Adrenal gland (tissue), 12 donors: ENCODE data around the gene HSPA12B. TPM values are rescaled to one million over a fixed set of nuclear protein-coding genes. Genes with fewer than 3 reads are reported as not detected.

Experiments
- DNase-seq, 7 donors: peaks; one replicate each; pipeline ENCODE4 v3.0.0-alpha.2; 2019 to 2020
- H3K27ac ChIP-seq, 5 donors: fragments of 200-600 bp; sonication (generic) in 4 of 5; 1 replicate in 3 of 5; 2 replicates in 2 of 5; pipeline versions ENCODE4 v1.5.1 to v1.8.0; 2016 to 2020; ENCODE audit warnings: mild to moderate bottlenecking in 1 of 5
- H3K27me3 ChIP-seq: fragments of 200-600 bp; 2 replicates; pipeline ENCODE4 v1.8.0; 2021
- H3K36me3 ChIP-seq, 2 donors: fragments of 200-600 bp; replicated peaks in 1 of 2; 1 replicate in 1 of 2; 2 replicates in 1 of 2; pipeline versions ENCODE4 v1.5.1 to v1.8.0; 2018 to 2022
- H3K4me1 ChIP-seq, 2 donors: fragments of 200-600 bp; replicated peaks in 1 of 2; 1 replicate in 1 of 2; 2 replicates in 1 of 2; pipeline versions ENCODE4 v1.5.1 to v1.8.0; 2018 to 2021
- H3K4me3 ChIP-seq, 4 donors: fragments of 200-600 bp; sonication (generic) in 3 of 4; one replicate each; pipeline ENCODE4 v1.5.1; 2016 to 2018
- H3K9me3 ChIP-seq, 3 donors: fragments of 200-600 bp; sonication (generic) in 1 of 3; replicated peaks in 1 of 3; 1 replicate in 2 of 3; 2 replicates in 1 of 3; pipeline versions ENCODE4 v1.5.1 to v1.8.0; 2016 to 2021
- CTCF ChIP-seq, 6 experiments: fragments of 450-650 bp in 4 of 6; fragments of 200-600 bp in 2 of 6; sonication (generic) in 1 of 6; IDR thresholded peaks; 1 replicate in 5 of 6; 2 replicates in 1 of 6; pipeline versions ENCODE4 v1.5.1 to v1.8.0; 2016 to 2021; ENCODE audit warnings: antibody characterized with exemption in 6 of 6, mild to moderate bottlenecking in 2 of 6, moderate library complexity in 1 of 6
- POLR2A ChIP-seq, 2 donors: fragments of 450-650 bp; IDR thresholded peaks; one replicate each; pipeline ENCODE4 v1.6.1; 2017; ENCODE audit warnings: antibody characterized with exemption in 2 of 2, mild to moderate bottlenecking in 2 of 2, moderate library complexity in 1 of 2
- WGBS, 4 donors: extraction: QIAGEN DNeasy Blood & Tissue Kit in 2 of 4; methylation state at CpG; one replicate each; pipeline versions ENCODE4 v1.1.5 to v1.1.7; 2013 to 2017; 5-methylcytosine and 5-hydroxymethylcytosine counted together
- intact Hi-C, 2 donors: fragments of 100-400 bp; cut with DNase I; formaldehyde crosslinking; loops; one replicate each; pipeline versions ENCODE4 v1.14.1 to v1.15.0; 2022 to 2023
- polyA plus RNA-seq, 3 donors: library from polyadenylated mRNA; stranded (reverse); fragments of 200-250 nt in 2 of 3; fragments of 350-450 nt in 1 of 3; fragmentation: Illumina TruSeq in 1 of 3; extraction: RNeasy Lipid Tissue Mini Kit (QIAGEN cat#74804) in 1 of 3; gene quantifications; one replicate each; pipeline ENCODE4 v1.2.3, GENCODE V29; 2013 to 2014
- total RNA-seq, 9 donors: library from RNA; depleted of rRNA in 4 of 9; stranded (reverse); fragments of >200 nt in 4 of 9; fragments of 120-200 nt in 1 of 9; fragmentation: NEBNext Ultra II Directional in 1 of 9; extraction: Animal tissue kit (Norgen Biotek cat#: 25700) in 1 of 9; gene quantifications; one replicate each; pipeline versions ENCODE4 v1.1.0 to v1.2.4, GENCODE V29; 2013 to 2023
- donor health status: healthy with polysubstance abuse.
- donor health status: Bipolar disorder and iron deficiency.
- donor health status: DM: yes; HTN: yes; CAD: no.
- donor health status: DM: no; HTN: no; CAD: no.
- donor health status: DM: no; HTN: no; CAD: no.
- donor health status: DM: yes; HTN: yes; CAD: no.

HSPA12B gene
- total and polyA plus RNA-seq, 12 donors: 1.5 to 10.9 (median 5.5) TPM

GRCh38 chr20:3781153-3781910, 48.8 kb downstream of the HSPA12B start, which contains the start of gene SPEF1:
SPEF1 (minus strand) TSS chr20:3781448; CDS start chr20:3781287, 161 bp downstream.
- Histone ChIP-seq H3K27ac (peak within 1 kb of the TSS in 2 of 5 donors; percentile 18 to 42), H3K4me1 (peaks cover 27 to 46% of the 10 kb centered on the region in 2 donors), H3K27me3 (no peaks in the 10 kb centered on the region), H3K9me3 (no peaks in the 10 kb centered on the region), H3K36me3 (no peaks in the 10 kb centered on the region), H3K4me3 (peak within 1 kb of the TSS in 1 of 4 donors; percentile 54)
- TF ChIP-seq CTCF (IDR thresholded peaks at IDR 0.05) (peak; percentile 19 to 65 (median 58)), POLR2A (IDR thresholded peaks at IDR 0.05) (no peak)
- 14 to 23% (median 15%) methylated on average over 13 to 28 of the region's 28 CpGs for WGBS, 4 donors
- DNase-seq: peak; percentile 86 to 95 (median 92)
- intact Hi-C loops: loop anchor here in 1 of 2 donors (5.0 kb wide), 1 partner anchor 46 kb away; no protein-coding TSS in a partner anchor

- no peak for DNase-seq
- intact Hi-C loops: loop anchor here in 1 of 2 donors (5.0 kb wide), 1 partner anchor 45 kb away; no protein-coding TSS in a partner anchor
- Histone ChIP-seq H3K4me1 (peaks cover 25 to 49% of the 10 kb centered on the region in 2 donors), H3K27ac (no peak overlapping the region), H3K4me3 (no peak overlapping the region), H3K9me3 (no peaks in the 10 kb centered on the region), H3K36me3 (no peaks in the 10 kb centered on the region), H3K27me3 (no peaks in the 10 kb centered on the region)
- WGBS, 4 donors: 86 to 96% (median 91%) methylated on average over 6 of the region's 6 CpGs
- TF ChIP-seq POLR2A (IDR thresholded peaks at IDR 0.05) (no peak), CTCF (IDR thresholded peaks at IDR 0.05) (no peak)
Measured at GRCh38 chr20:3782597-3782996, 50.1 kb downstream of the HSPA12B start.

GRCh38 chr20:3783068-3783489, 50.6 kb downstream of the HSPA12B start:
- WGBS, 4 donors: 71 to 81% (median 79%) methylated on average over 2 of the region's 2 CpGs
- no peak for DNase-seq
- Histone ChIP-seq H3K9me3 (no peaks in the 10 kb centered on the region), H3K27ac (no peak overlapping the region), H3K4me1 (peaks cover 21 to 45% of the 10 kb centered on the region in 2 donors), H3K27me3 (no peaks in the 10 kb centered on the region), H3K36me3 (no peaks in the 10 kb centered on the region), H3K4me3 (no peak overlapping the region)
- TF ChIP-seq CTCF (IDR thresholded peaks at IDR 0.05) (no peak), POLR2A (IDR thresholded peaks at IDR 0.05) (no peak)
- intact Hi-C loops: loop anchor here in 1 of 2 donors (5.0 kb wide), 1 partner anchor 44 kb away; no protein-coding TSS in a partner anchor

GRCh38 chr20:3783511-3784195, 51.2 kb downstream of the HSPA12B start:
- no peaks in the 10 kb centered on the region for H3K9me3 ChIP-seq
- DNase-seq: no peak
- peak overlapping the region in 2 of 5 donors; percentile 34 to 86 for H3K27ac ChIP-seq
- WGBS, 4 donors: 68 to 76% (median 73%) methylated on average over 10 of the region's 10 CpGs
- no peaks in the 10 kb centered on the region for H3K36me3 ChIP-seq
- intact Hi-C loops: loop anchor here in 1 of 2 donors (5.0 kb wide), 1 partner anchor 44 kb away; no protein-coding TSS in a partner anchor
- H3K4me1 ChIP-seq: peaks cover 18 to 47% of the 10 kb centered on the region in 2 donors
- H3K27me3 ChIP-seq: no peaks in the 10 kb centered on the region
- no peak overlapping the region for H3K4me3 ChIP-seq
- TF ChIP-seq POLR2A (IDR thresholded peaks at IDR 0.05) (no peak), CTCF (IDR thresholded peaks at IDR 0.05) (no peak)
